MM.1S (cell line): ENCODE results near the gene DCHS1.
"Not testable (repeated sequence)": the region's sequence is repeated elsewhere in the genome, so short reads cannot be mapped to it uniquely, and the experiment has no call there.

Experiments
- DNase-seq: peaks from one replicate; pipeline ENCODE4 v3.0.0-alpha.2; 2015
- H2AFZ ChIP-seq: fragments of 300-600 bp; sonication (generic); 2 replicates; pipeline ENCODE4 v1.6.0; 2016; ENCODE audit warnings: antibody characterized with exemption, low read length
- H3F3A ChIP-seq: fragments of 300-600 bp; sonication (generic); 2 replicates; pipeline ENCODE4 v1.6.1; 2016; ENCODE audit warnings: mild to moderate bottlenecking, antibody characterized with exemption, low read length, moderate library complexity, mixed read lengths; ENCODE audit not compliant: insufficient read depth
- H3K27ac ChIP-seq: fragments of 300-600 bp; sonication (generic); 2 replicates; pipeline ENCODE4 v1.5.1; 2016; ENCODE audit warnings: mild to moderate bottlenecking, low read length
- H3K27me3 ChIP-seq: fragments of 300-600 bp; sonication (generic); replicated peaks from 2 replicates; pipeline ENCODE4 v1.6.0; 2016; ENCODE audit warnings: low read length; ENCODE audit not compliant: insufficient read depth
- H3K36me3 ChIP-seq: fragments of 300-600 bp; sonication (generic); replicated peaks from 2 replicates; pipeline ENCODE4 v1.6.1; 2016; ENCODE audit warnings: mild to moderate bottlenecking, low read length, mixed read lengths; ENCODE audit not compliant: insufficient read depth
- H3K4me1 ChIP-seq: fragments of 300-600 bp; sonication (generic); 2 replicates; pipeline ENCODE4 v1.6.1; 2016; ENCODE audit warnings: low read length, mixed read lengths
- H3K4me2 ChIP-seq: fragments of 300-600 bp; sonication (generic); 2 replicates; pipeline ENCODE4 v1.6.0; 2016; ENCODE audit warnings: low read depth, low read length
- H3K4me3 ChIP-seq: fragments of 300-600 bp; sonication (generic); 2 replicates; pipeline ENCODE4 v1.5.1; 2016; ENCODE audit warnings: low read length, mixed read lengths
- H3K79me2 ChIP-seq: fragments of 300-600 bp; sonication (generic); 2 replicates; pipeline ENCODE4 v1.6.1; 2016; ENCODE audit warnings: mixed run types, low read length, mixed read lengths
- H3K9ac ChIP-seq: fragments of 300-600 bp; sonication (generic); 2 replicates; pipeline ENCODE4 v1.6.1; 2016; ENCODE audit warnings: low read length, mixed read lengths
- H3K9me2 ChIP-seq: fragments of 300-600 bp; sonication (generic); replicated peaks from 2 replicates; pipeline ENCODE4 v1.6.1; 2016; ENCODE audit warnings: mild to moderate bottlenecking, low read length, mixed read lengths; ENCODE audit not compliant: insufficient read depth
- H3K9me3 ChIP-seq: fragments of 300-600 bp; sonication (generic); replicated peaks from 2 replicates; pipeline ENCODE4 v1.6.1; 2016; ENCODE audit warnings: mild to moderate bottlenecking, low read length, mixed read lengths; ENCODE audit not compliant: insufficient read depth
- H4K20me1 ChIP-seq: fragments of 300-600 bp; sonication (generic); 2 replicates; pipeline ENCODE4 v1.6.1; 2016; ENCODE audit warnings: mild to moderate bottlenecking, low read length, moderate library complexity, mixed read lengths; ENCODE audit not compliant: insufficient read depth
- CTCF ChIP-seq: fragments of 300-600 bp; sonication (generic); IDR thresholded peaks from 2 replicates; pipeline ENCODE4 v1.5.1; 2016; ENCODE audit warnings: antibody characterized with exemption, low read length, mixed read lengths
- EZH2 ChIP-seq: fragments of 300-600 bp; sonication (generic); optimal IDR thresholded peaks from 2 replicates; pipeline ENCODE3; 2017; ENCODE audit warnings: low read depth, mild to moderate bottlenecking, antibody characterized with exemption, low read length, mixed read lengths
- EZH2phosphoT487 ChIP-seq: fragments of 300-600 bp; sonication (generic); IDR thresholded peaks from 2 replicates; pipeline ENCODE4 v1.6.1; 2018; ENCODE audit warnings: antibody characterized with exemption, low read length

The DCHS1 gene, protein sequence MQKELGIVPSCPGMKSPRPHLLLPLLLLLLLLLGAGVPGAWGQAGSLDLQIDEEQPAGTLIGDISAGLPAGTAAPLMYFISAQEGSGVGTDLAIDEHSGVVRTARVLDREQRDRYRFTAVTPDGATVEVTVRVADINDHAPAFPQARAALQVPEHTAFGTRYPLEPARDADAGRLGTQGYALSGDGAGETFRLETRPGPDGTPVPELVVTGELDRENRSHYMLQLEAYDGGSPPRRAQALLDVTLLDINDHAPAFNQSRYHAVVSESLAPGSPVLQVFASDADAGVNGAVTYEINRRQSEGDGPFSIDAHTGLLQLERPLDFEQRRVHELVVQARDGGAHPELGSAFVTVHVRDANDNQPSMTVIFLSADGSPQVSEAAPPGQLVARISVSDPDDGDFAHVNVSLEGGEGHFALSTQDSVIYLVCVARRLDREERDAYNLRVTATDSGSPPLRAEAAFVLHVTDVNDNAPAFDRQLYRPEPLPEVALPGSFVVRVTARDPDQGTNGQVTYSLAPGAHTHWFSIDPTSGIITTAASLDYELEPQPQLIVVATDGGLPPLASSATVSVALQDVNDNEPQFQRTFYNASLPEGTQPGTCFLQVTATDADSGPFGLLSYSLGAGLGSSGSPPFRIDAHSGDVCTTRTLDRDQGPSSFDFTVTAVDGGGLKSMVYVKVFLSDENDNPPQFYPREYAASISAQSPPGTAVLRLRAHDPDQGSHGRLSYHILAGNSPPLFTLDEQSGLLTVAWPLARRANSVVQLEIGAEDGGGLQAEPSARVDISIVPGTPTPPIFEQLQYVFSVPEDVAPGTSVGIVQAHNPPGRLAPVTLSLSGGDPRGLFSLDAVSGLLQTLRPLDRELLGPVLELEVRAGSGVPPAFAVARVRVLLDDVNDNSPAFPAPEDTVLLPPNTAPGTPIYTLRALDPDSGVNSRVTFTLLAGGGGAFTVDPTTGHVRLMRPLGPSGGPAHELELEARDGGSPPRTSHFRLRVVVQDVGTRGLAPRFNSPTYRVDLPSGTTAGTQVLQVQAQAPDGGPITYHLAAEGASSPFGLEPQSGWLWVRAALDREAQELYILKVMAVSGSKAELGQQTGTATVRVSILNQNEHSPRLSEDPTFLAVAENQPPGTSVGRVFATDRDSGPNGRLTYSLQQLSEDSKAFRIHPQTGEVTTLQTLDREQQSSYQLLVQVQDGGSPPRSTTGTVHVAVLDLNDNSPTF (N-terminal part only)

DNA sequence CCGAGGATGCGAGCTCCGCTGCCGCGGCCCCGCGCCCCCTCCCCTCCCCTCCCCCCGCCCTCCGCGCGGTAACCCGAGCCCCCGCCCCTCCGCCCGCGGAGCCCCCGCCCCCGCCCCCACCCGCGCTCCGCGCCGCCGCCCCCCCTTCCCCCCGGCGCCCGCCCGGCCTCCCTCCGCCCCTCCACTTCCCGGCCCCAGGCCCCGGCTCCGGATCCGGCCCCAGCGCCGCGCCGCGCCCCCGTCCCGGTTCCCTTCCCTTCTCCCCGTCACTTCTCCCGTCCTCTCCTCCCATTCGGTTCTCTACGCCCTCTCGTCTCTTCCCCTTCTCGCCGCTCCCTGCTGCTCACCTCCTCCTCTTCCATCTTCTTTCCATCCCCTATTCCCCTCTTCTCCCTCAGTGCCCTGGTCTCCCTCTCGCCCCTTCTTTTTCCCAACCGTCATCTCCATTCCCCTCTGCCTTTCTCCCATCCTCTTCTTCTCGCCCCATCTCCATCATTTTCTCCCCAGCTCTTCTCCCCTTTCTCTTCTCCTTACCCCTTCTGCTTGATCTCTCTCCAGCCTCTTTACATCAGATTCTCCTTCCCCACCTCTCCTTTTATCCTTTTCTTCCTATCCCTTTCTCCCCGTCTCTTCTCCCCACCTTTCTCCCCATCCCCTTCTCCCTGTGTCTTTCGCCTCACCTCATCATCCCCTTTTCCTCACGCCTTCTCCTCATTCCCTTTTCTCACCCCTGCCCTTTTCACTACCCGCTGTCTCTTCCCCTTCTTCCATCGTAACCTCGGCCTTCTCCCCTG is at the start of gene DCHS1:
Gene DCHS1 (minus strand): TSS at position 20 of the 794 bp plus-strand sequence. CDS start 14,196 bp downstream, outside the sequence.
- H3K36me3 ChIP-seq, result no peaks in the 10 kb centered on the region
- H2AFZ ChIP-seq, result no peak within 1 kb of the TSS
- no peak for DNase-seq
- H3K9me3 ChIP-seq, result no peaks in the 10 kb centered on the region
- H3K79me2 ChIP-seq, result no peaks in the 10 kb centered on the region
- no peaks in the 10 kb centered on the region for H3K4me1 ChIP-seq
- H4K20me1 ChIP-seq, result no peaks in the 10 kb centered on the region
- H3K9ac ChIP-seq, result no peak within 1 kb of the TSS
- H3K4me2 ChIP-seq, result no peak within 1 kb of the TSS
- H3K9me2 ChIP-seq, result no peaks in the 10 kb centered on the region
- peaks cover 53% of the 10 kb centered on the region for H3K27me3 ChIP-seq
- no peak within 1 kb of the TSS for H3K27ac ChIP-seq
- TF ChIP-seq CTCF (no peak), EZH2 (no peak), EZH2phosphoT487 (no peak)
- no peak within 1 kb of the TSS for H3K4me3 ChIP-seq
- H3F3A ChIP-seq, result no peaks in the 10 kb centered on the region

- no peaks in the 10 kb centered on the region for H3K9me3 ChIP-seq
- H2AFZ ChIP-seq, result no peak overlapping the region
- TF ChIP-seq CTCF (peak; percentile 58), EZH2 (no peak)
Observed at GRCh38 chr11:6703247-6704063, 47.8 kb upstream of the DCHS1 start.

DNA sequence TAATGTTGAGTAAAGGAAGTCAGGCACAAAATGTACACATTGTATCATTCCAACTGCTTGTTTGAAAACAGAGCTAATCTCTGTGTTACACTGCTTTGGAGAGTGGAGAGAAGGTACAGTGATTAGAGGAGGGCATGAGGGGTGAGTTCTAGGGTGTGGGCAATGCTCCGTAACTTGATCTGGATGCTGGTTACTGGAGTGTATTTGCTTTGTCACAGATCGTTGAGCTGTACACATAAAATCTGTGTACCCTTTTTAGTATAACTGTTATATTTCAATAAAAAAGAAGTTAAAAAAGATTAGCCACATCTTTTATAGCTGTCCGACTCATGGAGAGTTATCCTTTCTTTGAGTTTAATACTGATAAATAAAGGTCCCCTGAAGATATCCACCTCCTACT is 46.3 kb upstream of the DCHS1 start:
- H3K36me3 ChIP-seq, H3K9ac ChIP-seq, H3K4me3 ChIP-seq, H3K79me2 ChIP-seq, H3F3A ChIP-seq, H4K20me1 ChIP-seq, H3K9me3 ChIP-seq, H3K9me2 ChIP-seq, H2AFZ ChIP-seq, H3K27me3 ChIP-seq, H3K4me2 ChIP-seq, H3K4me1 ChIP-seq, H3K27ac ChIP-seq, DNase-seq: not testable (repeated sequence)

More at GRCh38 chr11:6703247-6704063, 47.8 kb upstream of the DCHS1 start:
- Histone ChIP-seq H3K9ac (no peak overlapping the region), H3K9me2 (no peaks in the 10 kb centered on the region), H3K4me1 (no peaks in the 10 kb centered on the region), H3K27me3 (no peaks in the 10 kb centered on the region), H4K20me1 (no peaks in the 10 kb centered on the region), H3K4me3 (no peak overlapping the region), H3F3A (no peaks in the 10 kb centered on the region), H3K79me2 (no peaks in the 10 kb centered on the region), H3K36me3 (no peaks in the 10 kb centered on the region), H3K27ac (no peak overlapping the region), H3K4me2 (no peak overlapping the region)
- DNase-seq, result peak; percentile 29
